Endothelial cell of umbilical vein (primary cell): ENCODE results near the gene WDR4. TPM values are rescaled to one million over a fixed set of nuclear protein-coding genes. Genes with fewer than 3 reads are reported as not detected.

Experiments used
- BruUV-seq: library from RNA; stranded (reverse); fragments of 400-500 nt; replicated peaks from 2 replicates; lab custom pipeline; 2021; lab: Mats Ljungman, UMichigan
- CTCF ChIA-PET: fragments of 300-600, 350-600 bp; sonication (Branson Sonifier 250); formaldehyde crosslinking; loops from one replicate; lab custom pipeline; 2021; ENCODE audit warnings: antibody characterized with exemption, inconsistent platforms; lab: Charles Lee
- POLR2A ChIA-PET: fragments of 300-600, 350-600 bp; sonication (Branson Sonifier 250); formaldehyde crosslinking; loops from one replicate; lab custom pipeline; 2021; ENCODE audit warnings: antibody characterized with exemption, inconsistent platforms; lab: Charles Lee
- DNase-seq: peaks from one replicate; pipeline ENCODE4 v3.0.0-alpha.2; 2011; ENCODE audit warnings: low read depth, low spot score
- FAIRE-seq: peaks from 2 replicates; lab custom pipeline; 2011; peaks lifted over from hg19 to GRCh38; lab: Jason Lieb, UNC
- H2AFZ ChIP-seq: 2 replicates; pipeline ENCODE4 v1.6.0; 2012; ENCODE audit warnings: low read depth, low read length, control low read depth, inconsistent platforms
- H3K27ac ChIP-seq: 2 replicates; pipeline ENCODE4 v1.5.1; 2011; ENCODE audit warnings: low read depth, mild to moderate bottlenecking, control low read depth, low read length, moderate library complexity; ENCODE audit not compliant: insufficient read depth
- H3K27me3 ChIP-seq, 2 experiments: 2 replicates each; pipeline versions ENCODE4 v1.6.0 to v1.6.1; 2011; ENCODE audit warnings: low read length in 2 of 2, mixed read lengths in 1 of 2; ENCODE audit not compliant: control insufficient read depth in 2 of 2, insufficient read depth in 2 of 2
- H3K36me3 ChIP-seq, 2 experiments: 2 replicates in 1 of 2; 3 replicates in 1 of 2; pipeline ENCODE4 v1.5.1; 2011; ENCODE audit warnings: low read length in 2 of 2, mild to moderate bottlenecking in 1 of 2, moderate library complexity in 1 of 2; ENCODE audit not compliant: control insufficient read depth in 2 of 2, insufficient read depth in 2 of 2; ENCODE audit errors: extremely low read depth in 1 of 2
- H3K4me1 ChIP-seq: 3 replicates; pipeline ENCODE4 v1.5.1; 2011; ENCODE audit warnings: mild to moderate bottlenecking, low read length; ENCODE audit not compliant: control insufficient read depth, insufficient read depth; ENCODE audit errors: extremely low read depth
- H3K4me2 ChIP-seq: 2 replicates; pipeline ENCODE4 v1.6.1; 2011; ENCODE audit warnings: low read length, control low read depth, mixed read lengths; ENCODE audit not compliant: insufficient read depth
- H3K4me3 ChIP-seq, 3 experiments: fragments of 200-600 bp in 1 of 3; sonication (generic), shearing (Covaris generic) in 1 of 3; replicated peaks in 1 of 3; 2 replicates each; pipeline ENCODE4 v1.5.1; 2011 to 2016; ENCODE audit warnings: control low read depth in 3 of 3, low read length in 3 of 3, mild to moderate bottlenecking in 2 of 3, inconsistent platforms in 1 of 3, low read depth in 1 of 3, moderate library complexity in 1 of 3; ENCODE audit not compliant: insufficient read depth in 1 of 3
- H3K79me2 ChIP-seq: 2 replicates; pipeline ENCODE4 v1.6.0; 2012; ENCODE audit warnings: low read length, inconsistent platforms; ENCODE audit not compliant: control insufficient read depth, insufficient read depth
- H3K9ac ChIP-seq: replicated peaks from 2 replicates; pipeline ENCODE3; 2011; ENCODE audit warnings: low read length, control low read depth; ENCODE audit not compliant: insufficient read depth; ENCODE audit errors: extremely low read depth
- H3K9me1 ChIP-seq: replicated peaks from 3 replicates; pipeline ENCODE4 v1.6.0; 2011; ENCODE audit warnings: mild to moderate bottlenecking, low read length; ENCODE audit not compliant: control insufficient read depth, insufficient read depth; ENCODE audit errors: extremely low read depth
- H3K9me3 ChIP-seq: replicated peaks from 2 replicates; pipeline ENCODE4 v1.5.1; 2012; ENCODE audit warnings: low read length, inconsistent platforms; ENCODE audit not compliant: control insufficient read depth, insufficient read depth
- H4K20me1 ChIP-seq: replicated peaks from 2 replicates; pipeline ENCODE3; 2011; ENCODE audit warnings: mild to moderate bottlenecking, low read length; ENCODE audit not compliant: control insufficient read depth, insufficient read depth; ENCODE audit errors: extremely low read depth
- EZH2 ChIP-seq: IDR thresholded peaks from 2 replicates; pipeline ENCODE4 v1.6.1; 2012; ENCODE audit warnings: borderline replicate concordance, low read depth, mild to moderate bottlenecking, moderate library complexity, low read length, inconsistent platforms; ENCODE audit not compliant: severe bottlenecking
- FOS ChIP-seq: IDR thresholded peaks from 2 replicates; pipeline ENCODE4 v1.6.1; 2011; ENCODE audit warnings: mild to moderate bottlenecking, low read length, moderate library complexity, borderline replicate concordance; ENCODE audit not compliant: insufficient read depth
- GATA2 ChIP-seq: IDR thresholded peaks from 2 replicates; pipeline ENCODE4 v1.7.0; 2011; ENCODE audit warnings: low read depth, mild to moderate bottlenecking, moderate library complexity, mixed read lengths, low read length; ENCODE audit not compliant: insufficient read length, insufficient read depth
- JUN ChIP-seq: IDR thresholded peaks from 2 replicates; pipeline ENCODE4 v1.6.1; 2011; ENCODE audit warnings: borderline replicate concordance, low read depth; ENCODE audit not compliant: insufficient read length, insufficient read depth
- MYC ChIP-seq: IDR thresholded peaks from one replicate; pipeline ENCODE4 v1.6.1; 2011; ENCODE audit warnings: mild to moderate bottlenecking, low read depth, low read length
- POLR2A ChIP-seq: IDR thresholded peaks from 2 replicates; pipeline ENCODE4 v1.6.1; 2012; ENCODE audit warnings: low read depth, mild to moderate bottlenecking, control low read depth, low read length
- POLR2AphosphoS5 ChIP-seq: IDR thresholded peaks from 2 replicates; pipeline ENCODE4 v1.6.1; 2012; ENCODE audit warnings: low read depth, mild to moderate bottlenecking, control low read depth, low read length, moderate library complexity; ENCODE audit not compliant: insufficient read depth
- dilution Hi-C: fragments of 300-500 bp; cut with MboI; formaldehyde crosslinking; loops from one replicate; pipeline ENCODE4 v1.15.0; 2019; ENCODE audit warnings: low sequenced_read_pairs; ENCODE audit not compliant: extremely low pct_ligation_motif_present
- intact Hi-C: fragments of 100-400 bp; cut with micrococcal nuclease; formaldehyde crosslinking; loops from one replicate; pipeline ENCODE4 v1.10.0; 2022
- polyA plus RNA-seq, 4 experiments: library from polyadenylated mRNA; depleted of rRNA in 3 of 4; stranded (reverse) in 3 of 4; unstranded in 1 of 4; fragments of >200 nt; gene quantifications; 2 replicates each; pipeline versions ENCODE4 v1.2.1 to v1.2.3, GENCODE V29; 2011 to 2012; ENCODE audit warnings: missing spikeins in 1 of 4
- total RNA-seq: library from RNA; stranded (reverse); gene quantifications from 2 replicates; pipeline ENCODE4 v1.2.3, GENCODE V29; 2021
- TF ChIP-seq, protein P1 (sequence below): IDR thresholded peaks from 2 replicates; pipeline ENCODE4 v1.6.1; 2011; ENCODE audit not compliant: insufficient read depth, insufficient read length
- TF ChIP-seq, protein P2 (sequence below), 2 donors: IDR thresholded peaks; 1 replicate in 1 of 2; 2 replicates in 1 of 2; pipeline ENCODE4 v1.5.1; 2011; ENCODE audit warnings: low read length in 2 of 2, mild to moderate bottlenecking in 2 of 2, moderate library complexity in 2 of 2, control low read depth in 1 of 2, inconsistent platforms in 1 of 2, low read depth in 1 of 2; ENCODE audit not compliant: insufficient read depth in 1 of 2; ENCODE audit errors: extremely low read depth in 1 of 2

The WDR4 gene
- total and polyA plus RNA-seq, 2 donors (not counting 3 experiments of a cell fraction or from before 2014, with no cell fraction given) = 24.5 to 40.0 TPM

DNA sequence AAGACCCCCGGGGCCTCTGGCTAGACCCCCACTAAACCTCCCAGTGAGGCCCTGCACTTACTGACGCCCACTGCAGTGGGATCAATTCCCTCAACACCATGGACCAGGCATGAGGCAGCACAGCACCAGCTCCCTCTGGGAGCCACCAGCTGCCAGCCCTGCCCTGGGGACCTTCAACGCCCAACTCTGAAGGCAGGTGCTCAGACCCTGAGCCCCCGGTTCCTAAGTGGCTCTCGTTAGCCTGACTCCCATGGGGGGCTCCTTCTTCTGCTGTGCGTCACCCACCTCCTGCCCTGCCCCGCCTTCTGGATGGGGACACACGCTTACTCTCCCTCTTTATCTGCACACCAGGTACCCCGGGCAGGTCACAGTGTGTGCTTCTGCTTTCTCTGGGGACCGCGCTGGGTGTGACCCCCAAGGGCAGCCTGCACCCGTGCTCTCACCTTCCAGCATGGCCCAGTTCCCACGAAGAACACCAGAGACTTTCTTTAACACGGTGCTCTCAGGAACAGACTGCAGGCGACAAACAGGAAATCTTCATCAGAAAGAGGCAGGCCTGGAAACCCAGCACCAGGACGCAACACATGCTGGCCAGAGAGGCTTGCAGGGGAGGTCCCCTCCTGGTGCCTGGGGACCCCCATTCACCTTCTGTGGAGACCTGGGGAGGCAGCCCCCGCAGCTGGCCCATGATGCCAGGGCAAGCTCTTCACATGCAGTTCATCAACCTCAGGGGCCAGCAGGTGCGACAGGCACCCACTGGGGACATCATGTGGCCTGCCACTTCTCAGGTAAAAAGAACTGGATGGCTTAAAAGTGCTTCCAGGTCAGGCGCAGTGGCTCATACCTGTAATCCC is 27.3 kb downstream of the WDR4 start:
- dilution Hi-C loops (no loop called here), intact Hi-C loops (no loop called here)
- Histone ChIP-seq H4K20me1 (no peaks in the 10 kb centered on the region), H3K9me1 (no peaks in the 10 kb centered on the region), H3K27me3 (no peaks in the 10 kb centered on the region), H3K27ac (no peak overlapping the region), H3K9me3 (no peaks in the 10 kb centered on the region), H3K4me2 (no peak overlapping the region), H3K4me3 (no peak overlapping the region), H3K4me1 (no peaks in the 10 kb centered on the region), H3K36me3 (peaks cover 12 to 65% of the 10 kb centered on the region in 2 experiments), H3K79me2 (peaks cover 16% of the 10 kb centered on the region), H3K9ac (no peak overlapping the region), H2AFZ (no peak overlapping the region)
- TF ChIP-seq JUN (no peak), POLR2AphosphoS5 (no peak), FOS (no peak), EZH2 (no peak), GATA2 (no peak), MYC (no peak), POLR2A (no peak)
- TF ChIP-seq, protein P1, sequence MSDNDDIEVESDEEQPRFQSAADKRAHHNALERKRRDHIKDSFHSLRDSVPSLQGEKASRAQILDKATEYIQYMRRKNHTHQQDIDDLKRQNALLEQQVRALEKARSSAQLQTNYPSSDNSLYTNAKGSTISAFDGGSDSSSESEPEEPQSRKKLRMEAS = no peak
- TF ChIP-seq, protein P2, sequence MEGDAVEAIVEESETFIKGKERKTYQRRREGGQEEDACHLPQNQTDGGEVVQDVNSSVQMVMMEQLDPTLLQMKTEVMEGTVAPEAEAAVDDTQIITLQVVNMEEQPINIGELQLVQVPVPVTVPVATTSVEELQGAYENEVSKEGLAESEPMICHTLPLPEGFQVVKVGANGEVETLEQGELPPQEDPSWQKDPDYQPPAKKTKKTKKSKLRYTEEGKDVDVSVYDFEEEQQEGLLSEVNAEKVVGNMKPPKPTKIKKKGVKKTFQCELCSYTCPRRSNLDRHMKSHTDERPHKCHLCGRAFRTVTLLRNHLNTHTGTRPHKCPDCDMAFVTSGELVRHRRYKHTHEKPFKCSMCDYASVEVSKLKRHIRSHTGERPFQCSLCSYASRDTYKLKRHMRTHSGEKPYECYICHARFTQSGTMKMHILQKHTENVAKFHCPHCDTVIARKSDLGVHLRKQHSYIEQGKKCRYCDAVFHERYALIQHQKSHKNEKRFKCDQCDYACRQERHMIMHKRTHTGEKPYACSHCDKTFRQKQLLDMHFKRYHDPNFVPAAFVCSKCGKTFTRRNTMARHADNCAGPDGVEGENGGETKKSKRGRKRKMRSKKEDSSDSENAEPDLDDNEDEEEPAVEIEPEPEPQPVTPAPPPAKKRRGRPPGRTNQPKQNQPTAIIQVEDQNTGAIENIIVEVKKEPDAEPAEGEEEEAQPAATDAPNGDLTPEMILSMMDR (IDR thresholded peaks at IDR 0.05; ENCODE audit: extremely low read depth in 1 of 2, insufficient read depth in 1 of 2, low read depth in 1 of 2, low read length in 2 of 2) = no peak
- no TSS peak for BruUV-seq
- ChIA-PET POLR2A (no interaction called here), CTCF (interaction anchor here (1.5 to 1.6 kb wide), 2 partner anchors 10 to 259 kb away, joined by 5 read pairs; no protein-coding TSS in a partner anchor)
- FAIRE-seq (no peak), DNase-seq (no peak)
